AG09309 (cell line): Measurements from ENCODE around the gene SYN1.

ENCODE experiments used
- DNase-seq: peaks from one replicate; pipeline ENCODE4 v3.0.0-alpha.2; 2010; ENCODE audit warnings: low read depth
- H3K4me3 ChIP-seq: 2 replicates; pipeline ENCODE4 v1.5.1; 2011; ENCODE audit warnings: mild to moderate bottlenecking, low read depth, low read length, moderate library complexity; ENCODE audit not compliant: control insufficient read depth
- CTCF ChIP-seq: IDR thresholded peaks from 2 replicates; pipeline ENCODE4 v1.5.1; 2011; ENCODE audit warnings: mild to moderate bottlenecking, low read depth, low read length, inconsistent platforms; ENCODE audit not compliant: insufficient read depth, control insufficient read depth; ENCODE audit errors: missing control alignments

The SYN1 gene

DNA sequence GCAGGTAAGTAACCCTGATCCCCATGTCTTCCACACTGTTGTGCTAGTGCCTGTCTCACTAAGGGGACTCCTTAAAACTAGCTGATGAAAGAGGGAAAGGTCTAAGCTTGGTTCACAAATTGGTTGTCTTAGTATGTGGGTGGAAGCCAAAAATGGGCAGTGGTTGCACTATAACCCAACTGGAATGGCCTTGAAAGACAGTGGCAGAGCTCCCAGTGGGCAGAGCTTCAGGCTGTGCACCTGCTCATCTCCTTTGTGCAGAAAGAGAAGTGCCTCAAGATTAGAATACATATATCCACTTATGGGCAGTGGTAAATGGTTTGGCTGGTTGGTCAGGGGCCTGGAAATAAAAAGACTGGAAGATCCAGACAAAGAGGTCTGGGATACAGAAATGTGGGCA, 7.2 kb downstream of the SYN1 start:
- no peak for DNase-seq
- no peak for TF ChIP-seq CTCF
- H3K4me3 ChIP-seq = no peak overlapping the region

- no peak for TF ChIP-seq CTCF
Measured at GRCh38 chrX:47611926-47612325, 7.7 kb downstream of the SYN1 start.

DNA sequence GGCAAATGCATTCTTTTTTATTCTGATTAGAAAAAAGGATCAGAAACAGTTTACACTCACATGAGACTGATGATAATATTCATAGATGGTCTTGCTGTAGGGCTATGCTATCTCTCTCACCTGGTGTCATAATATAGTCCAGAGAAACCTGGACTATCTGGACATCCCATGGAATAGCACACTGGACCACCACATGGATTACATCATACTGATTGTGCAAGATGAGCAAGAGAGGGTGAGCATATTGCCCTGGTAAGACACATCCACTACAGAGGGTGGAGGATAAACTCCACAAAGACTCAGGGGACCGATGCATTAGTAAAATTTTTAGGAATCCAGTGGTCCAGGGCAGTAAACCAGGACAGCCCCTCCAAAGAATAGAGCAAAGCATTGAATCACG, 8.2 kb downstream of the SYN1 start:
- no peak for DNase-seq
- no peak for TF ChIP-seq CTCF
- H3K4me3 ChIP-seq = no peak overlapping the region

More at GRCh38 chrX:47611926-47612325, 7.7 kb downstream of the SYN1 start:
- DNase-seq = no peak
- H3K4me3 ChIP-seq = no peak overlapping the region

GRCh38 chrX:47610511-47610910, 9.1 kb downstream of the SYN1 start:
- TF ChIP-seq CTCF = no peak
- DNase-seq = no peak

GRCh38 chrX:47608130-47608810, 11.4 kb downstream of the SYN1 start:
- no peak for DNase-seq
- TF ChIP-seq CTCF = no peak

More at GRCh38 chrX:47610511-47610910, 9.1 kb downstream of the SYN1 start:
- no peak overlapping the region for H3K4me3 ChIP-seq

GRCh38 chrX:47607091-47607490, 12.6 kb downstream of the SYN1 start:
- H3K4me3 ChIP-seq = no peak overlapping the region
- no peak for TF ChIP-seq CTCF
- DNase-seq = no peak

More at GRCh38 chrX:47608130-47608810, 11.4 kb downstream of the SYN1 start:
- H3K4me3 ChIP-seq = no peak overlapping the region
